ENCODE measurements around the gene MRPL17. TPM values are rescaled to one million over a fixed set of nuclear protein-coding genes. Genes with fewer than 3 reads are reported as not detected.

Gene MRPL17
- polyA plus RNA-seq, 3 donors, result 8.0 to 14.0 (median 12.8) TPM

GRCh38 chr11:6654281-6655019, 28.7 kb downstream of the MRPL17 start:
- intact Hi-C loops (cut with micrococcal nuclease), result loop anchor here (5.0 kb wide), 2 partner anchors 42 to 52 kb away; partner anchors contain the start of genes ILK (in 1 of the 2), RRP8 (in 1 of the 2) and TAF10 (in 1 of the 2)
- no peak overlapping the region for H3K27ac ChIP-seq (ENCODE audit: low read depth in 1 of 2, low read length in 2 of 2)
- H3K4me2 ChIP-seq (replicated peaks; ENCODE audit: extremely low read depth, low read length, poor library complexity, severe bottlenecking), result peak overlapping the region; percentile 58
- WGBS (ENCODE audit: insufficient coverage), result 78% methylated on average over 7 of the region's 9 CpGs
- H3K27me3 Mint-ChIP-seq (ENCODE audit: low read depth in 3 of 3), result peaks cover 15 to 16% (median 15%) of the 10 kb centered on the region in 3 donors
- H3K4me1 Mint-ChIP-seq, result peaks cover 9% of the 10 kb centered on the region
- H3K27ac Mint-ChIP-seq, result no peak overlapping the region
- peaks cover 0 to 4% (median 0%) of the 10 kb centered on the region in 7 donors for H3K9me3 Mint-ChIP-seq
- no peaks in the 10 kb centered on the region for H3K36me3 ChIP-seq (replicated peaks in 1 of 2; ENCODE audit: control insufficient read depth in 1 of 2, insufficient read depth in 2 of 2, low read length in 2 of 2)
- peaks cover 0 to 5% of the 10 kb centered on the region in 2 donors for H3K9me3 ChIP-seq (replicated peaks in 1 of 2; ENCODE audit: control insufficient read depth in 1 of 2, insufficient read depth in 1 of 2, low read length in 2 of 2)
- H3K4me3 ChIP-seq (replicated peaks in 1 of 3; ENCODE audit: low read depth in 2 of 3, low read length in 3 of 3), result peak overlapping the region in 1 of 3 experiments; percentile 48
- H3K36me3 Mint-ChIP-seq, result no peaks in the 10 kb centered on the region
- no peaks in the 10 kb centered on the region for H4K20me1 ChIP-seq (ENCODE audit: insufficient read depth, low read length)
- peaks cover 4 to 10% of the 10 kb centered on the region in 2 donors for H3K4me1 ChIP-seq (ENCODE audit: control insufficient read depth in 1 of 2, insufficient read depth in 2 of 2, low read length in 2 of 2)
- no peak overlapping the region for H3K9ac ChIP-seq (ENCODE audit: insufficient read depth, low read length, poor library complexity, severe bottlenecking)
- DNase-seq, result no peak
- no peak overlapping the region for H3K4me3 Mint-ChIP-seq
- TF ChIP-seq CTCF (IDR thresholded peaks at IDR 0.05), result no peak
- H2AFZ ChIP-seq (ENCODE audit: insufficient read depth, low read depth, low read length, poor library complexity, severe bottlenecking), result peak overlapping the region; percentile 62
- H3K79me2 ChIP-seq (ENCODE audit: insufficient read depth, low read length), result no peaks in the 10 kb centered on the region
- H3K27me3 ChIP-seq (ENCODE audit: control insufficient read depth in 2 of 2, insufficient read depth in 2 of 2, low read length in 2 of 2), result peaks cover 31% of the 10 kb centered on the region in 2 donors

- Histone ChIP-seq H3K27me3 (ENCODE audit: control insufficient read depth in 2 of 2, insufficient read depth in 2 of 2, low read length in 2 of 2) (peaks cover 31% of the 10 kb centered on the region in 2 donors), H4K20me1 (ENCODE audit: insufficient read depth, low read length) (no peaks in the 10 kb centered on the region), H3K4me1 (ENCODE audit: control insufficient read depth in 1 of 2, insufficient read depth in 2 of 2, low read length in 2 of 2) (peaks cover 10 to 15% of the 10 kb centered on the region in 2 donors), H3K9ac (ENCODE audit: insufficient read depth, low read length, poor library complexity, severe bottlenecking) (no peak overlapping the region), H3K36me3 (replicated peaks in 1 of 2; ENCODE audit: control insufficient read depth in 1 of 2, insufficient read depth in 2 of 2, low read length in 2 of 2) (no peaks in the 10 kb centered on the region), H3K4me3 (replicated peaks in 1 of 3; ENCODE audit: low read depth in 2 of 3, low read length in 3 of 3) (no peak overlapping the region), H3K27ac (ENCODE audit: low read depth in 1 of 2, low read length in 2 of 2) (no peak overlapping the region), H2AFZ (ENCODE audit: insufficient read depth, low read depth, low read length, poor library complexity, severe bottlenecking) (no peak overlapping the region), H3K79me2 (ENCODE audit: insufficient read depth, low read length) (no peaks in the 10 kb centered on the region), H3K9me3 (replicated peaks in 1 of 2; ENCODE audit: control insufficient read depth in 1 of 2, insufficient read depth in 1 of 2, low read length in 2 of 2) (peaks cover 0 to 5% of the 10 kb centered on the region in 2 donors), H3K4me2 (replicated peaks; ENCODE audit: extremely low read depth, low read length, poor library complexity, severe bottlenecking) (no peak overlapping the region)
- H3K27ac Mint-ChIP-seq, result no peak overlapping the region
- peaks cover 9% of the 10 kb centered on the region for H3K4me1 Mint-ChIP-seq
- H3K27me3 Mint-ChIP-seq (ENCODE audit: low read depth in 3 of 3), result peaks cover 15 to 16% (median 15%) of the 10 kb centered on the region in 3 donors
- H3K36me3 Mint-ChIP-seq, result no peaks in the 10 kb centered on the region
- no peak for DNase-seq
- WGBS (ENCODE audit: insufficient coverage), result 89% methylated on average over 2 of the region's 2 CpGs
- intact Hi-C loops (cut with micrococcal nuclease), result loop anchor here (5.0 kb wide), 2 partner anchors 41 to 51 kb away; partner anchors contain the start of genes ILK (in 1 of the 2), RRP8 (in 1 of the 2) and TAF10 (in 1 of the 2)
- H3K4me3 Mint-ChIP-seq, result no peak overlapping the region
- TF ChIP-seq CTCF (IDR thresholded peaks at IDR 0.05), result no peak
- H3K9me3 Mint-ChIP-seq, result peaks cover 0 to 4% (median 0%) of the 10 kb centered on the region in 7 donors
Measured at GRCh38 chr11:6653656-6654055, 29.5 kb downstream of the MRPL17 start.

Measured in CD14-positive monocyte (primary cell).